HepG2 (cell line): ENCODE measurements around the gene PRIMPOL. TPM values are rescaled to one million over a fixed set of nuclear protein-coding genes. Genes with fewer than 3 reads are reported as not detected.

Experiments
- AHDC1 ChIP-seq: sonication (generic); formaldehyde crosslinking; IDR thresholded peaks from 2 replicates; pipeline ENCODE4 v1.5.1; 2020; ENCODE audit warnings: mild to moderate bottlenecking, missing genetic modification reagents, borderline replicate concordance
- CREM ChIP-seq, 2 experiments: sonication (generic) in 1 of 2; formaldehyde crosslinking in 1 of 2; IDR thresholded peaks; 2 replicates each; pipeline versions ENCODE4 v1.4.0 to v1.6.1; 2016 to 2020; ENCODE audit warnings: antibody characterized with exemption in 1 of 2, mild to moderate bottlenecking in 1 of 2, missing genetic modification reagents in 1 of 2
- FOXM1 ChIP-seq: sonication (generic); formaldehyde crosslinking; IDR thresholded peaks from 2 replicates; pipeline ENCODE4 v1.5.0; 2020; ENCODE audit warnings: missing genetic modification reagents
- FOXO1 ChIP-seq: sonication (generic); formaldehyde crosslinking; IDR thresholded peaks from 2 replicates; pipeline ENCODE4 v1.4.0; 2020; ENCODE audit warnings: missing genetic modification reagents
- GATA4 ChIP-seq: sonication (generic); IDR thresholded peaks from 2 replicates; pipeline ENCODE4 v1.6.1; 2016; ENCODE audit warnings: antibody characterized with exemption, low read depth, borderline replicate concordance
- GLMP ChIP-seq: sonication (generic); formaldehyde crosslinking; IDR thresholded peaks from 2 replicates; pipeline ENCODE4 v1.9.0; 2021; ENCODE audit warnings: missing genetic modification reagents, mild to moderate bottlenecking, borderline replicate concordance
- HOMEZ ChIP-seq: IDR thresholded peaks from 2 replicates; pipeline ENCODE4 v1.6.1; 2016; ENCODE audit warnings: low read depth
- POLR2A ChIP-seq, 2 experiments: IDR thresholded peaks; 2 replicates each; pipeline ENCODE4 v1.6.1; 2011; ENCODE audit warnings: low read depth in 2 of 2, low read length in 2 of 2, mild to moderate bottlenecking in 1 of 2, moderate library complexity in 1 of 2; ENCODE audit not compliant: insufficient read depth in 1 of 2
- POLR2AphosphoS5 ChIP-seq: IDR thresholded peaks from 2 replicates; pipeline ENCODE4 v1.6.1; 2012; ENCODE audit warnings: low read depth, low read length
- SALL1 ChIP-seq: sonication (generic); formaldehyde crosslinking; IDR thresholded peaks from 2 replicates; pipeline ENCODE4 v1.8.0; 2022; ENCODE audit warnings: mild to moderate bottlenecking, missing genetic modification reagents
- SKI ChIP-seq: fragments of 450-650 bp; IDR thresholded peaks from one replicate; pipeline ENCODE4 v1.6.1; 2018; ENCODE audit warnings: mild to moderate bottlenecking; ENCODE audit not compliant: partially characterized antibody
- TOE1 ChIP-seq: sonication (generic); formaldehyde crosslinking; IDR thresholded peaks from 2 replicates; pipeline ENCODE4 v1.4.0; 2020; ENCODE audit warnings: mild to moderate bottlenecking, missing genetic modification reagents
- ZNF138 ChIP-seq: sonication (generic); formaldehyde crosslinking; IDR thresholded peaks from 2 replicates; pipeline ENCODE4 v1.5.0; 2020; ENCODE audit warnings: mild to moderate bottlenecking, low read depth, missing genetic modification reagents
- ZNF256 ChIP-seq: sonication (generic); formaldehyde crosslinking; conservative IDR thresholded peaks from 2 replicates; pipeline ENCODE4 v1.4.0; 2020; ENCODE audit warnings: missing genetic modification reagents
- ZNF274 ChIP-seq: sonication (generic); formaldehyde crosslinking; IDR thresholded peaks from 2 replicates; pipeline ENCODE4 v1.5.1; 2020; ENCODE audit warnings: mild to moderate bottlenecking, missing genetic modification reagents
- ZNF512B ChIP-seq: sonication (generic); formaldehyde crosslinking; IDR thresholded peaks from 2 replicates; pipeline ENCODE4 v1.5.1; 2020; ENCODE audit warnings: missing genetic modification reagents, mild to moderate bottlenecking, borderline replicate concordance
- ZNF598 ChIP-seq: sonication (generic); formaldehyde crosslinking; IDR thresholded peaks from 2 replicates; pipeline ENCODE4 v1.5.1; 2020; ENCODE audit warnings: mild to moderate bottlenecking, missing genetic modification reagents, borderline replicate concordance
- polyA plus RNA-seq, 8 experiments: library from polyadenylated mRNA; depleted of rRNA in 3 of 8; stranded (reverse) in 7 of 8; unstranded in 1 of 8; fragments of >200 nt; fragmentation: Illumina TruSeq in 4 of 8; extraction: Trizol in 4 of 8; gene quantifications; 2 replicates each; pipeline versions ENCODE4 v1.2.1 to v1.2.3, GENCODE V29; 2011 to 2016; ENCODE audit warnings: low read depth in 4 of 8, missing spikeins in 1 of 8, mixed read lengths in 1 of 8; ENCODE audit not compliant: insufficient read depth in 1 of 8
- total RNA-seq, 5 experiments: library from RNA; depleted of rRNA; stranded (reverse); fragments of >200 nt; fragmentation: Illumina TruSeq; extraction: Trizol; gene quantifications; 2 replicates each; pipeline ENCODE4 v1.2.3, GENCODE V29; 2016; ENCODE audit warnings: low read depth in 1 of 5

The PRIMPOL gene
- total and polyA plus RNA-seq, 2 of the 13 experiments (the other 11 are each of a cell fraction or from before 2014, with no cell fraction given), result 7.3 to 11.0 TPM

GRCh38 chr4:184649026-184649970 is at the start of gene PRIMPOL, which contains the start of gene CASP3 (continued):
- no peak for TF ChIP-seq CREM (IDR thresholded peaks at IDR 0.05)
- no peak for TF ChIP-seq CREM (CRISPR knock-in tag; IDR thresholded peaks at IDR 0.05)
- 0 out of 2 replicates have a peak, but pooled peaks have one; percentile 26 for TF ChIP-seq HOMEZ (CRISPR knock-in tag)
- peak; percentile 30; the same call in 1 of the 2 replicates for TF ChIP-seq ZNF274 (CRISPR knock-in tag)
- TF ChIP-seq ZNF256 (CRISPR knock-in tag), result no peak
- no peak for TF ChIP-seq ZNF512B (CRISPR knock-in tag)
- no peak for TF ChIP-seq ZNF138 (CRISPR knock-in tag)
- no peak for TF ChIP-seq FOXM1
- TF ChIP-seq FOXO1 (CRISPR knock-in tag), result peak; percentile 62; the same call in 1 of the 2 replicates
- no peak for TF ChIP-seq GLMP (CRISPR knock-in tag)
- TF ChIP-seq SKI, result peak; percentile 65
- TF ChIP-seq GATA4, result peak; percentile 38; the same call in 1 of the 2 replicates
- TF ChIP-seq SALL1, result peak; percentile 26; the same call in 1 of the 2 replicates
- peak; percentile 68; the same call in 1 of the 2 replicates for TF ChIP-seq ZNF598 (CRISPR knock-in tag)
- TF ChIP-seq AHDC1 (CRISPR knock-in tag), result no peak
- TF ChIP-seq POLR2A (IDR thresholded peaks at IDR 0.05; ENCODE audit: insufficient read depth in 1 of 2, low read depth in 2 of 2, low read length in 2 of 2), result peak; percentile 93 to 98
- TF ChIP-seq POLR2AphosphoS5, result peak; percentile 83
- no peak for TF ChIP-seq TOE1
